Endothelial cell of umbilical vein (primary cell): ENCODE measurements around the gene SLC9A9. TPM values are rescaled to one million over a fixed set of nuclear protein-coding genes. Genes with fewer than 3 reads are reported as not detected.

ENCODE experiments used
- BruUV-seq: library from RNA; stranded (reverse); fragments of 400-500 nt; replicated peaks from 2 replicates; lab custom pipeline; 2021; lab: Mats Ljungman, UMichigan
- CTCF ChIA-PET: fragments of 300-600, 350-600 bp; sonication (Branson Sonifier 250); formaldehyde crosslinking; loops from one replicate; lab custom pipeline; 2021; ENCODE audit warnings: antibody characterized with exemption, inconsistent platforms; lab: Charles Lee
- POLR2A ChIA-PET: fragments of 300-600, 350-600 bp; sonication (Branson Sonifier 250); formaldehyde crosslinking; loops from one replicate; lab custom pipeline; 2021; ENCODE audit warnings: antibody characterized with exemption, inconsistent platforms; lab: Charles Lee
- DNase-seq: peaks from one replicate; pipeline ENCODE4 v3.0.0-alpha.2; 2011; ENCODE audit warnings: low read depth, low spot score
- FAIRE-seq: peaks from 2 replicates; lab custom pipeline; 2011; peaks lifted over from hg19 to GRCh38; lab: Jason Lieb, UNC
- H2AFZ ChIP-seq: 2 replicates; pipeline ENCODE4 v1.6.0; 2012; ENCODE audit warnings: low read depth, low read length, control low read depth, inconsistent platforms
- H3K27ac ChIP-seq: 2 replicates; pipeline ENCODE4 v1.5.1; 2011; ENCODE audit warnings: low read depth, mild to moderate bottlenecking, control low read depth, low read length, moderate library complexity; ENCODE audit not compliant: insufficient read depth
- H3K27me3 ChIP-seq, 2 experiments: 2 replicates each; pipeline versions ENCODE4 v1.6.0 to v1.6.1; 2011; ENCODE audit warnings: low read length in 2 of 2, mixed read lengths in 1 of 2; ENCODE audit not compliant: control insufficient read depth in 2 of 2, insufficient read depth in 2 of 2
- H3K36me3 ChIP-seq, 2 experiments: 2 replicates in 1 of 2; 3 replicates in 1 of 2; pipeline ENCODE4 v1.5.1; 2011; ENCODE audit warnings: low read length in 2 of 2, mild to moderate bottlenecking in 1 of 2, moderate library complexity in 1 of 2; ENCODE audit not compliant: control insufficient read depth in 2 of 2, insufficient read depth in 2 of 2; ENCODE audit errors: extremely low read depth in 1 of 2
- H3K4me1 ChIP-seq: 3 replicates; pipeline ENCODE4 v1.5.1; 2011; ENCODE audit warnings: mild to moderate bottlenecking, low read length; ENCODE audit not compliant: control insufficient read depth, insufficient read depth; ENCODE audit errors: extremely low read depth
- H3K4me2 ChIP-seq: 2 replicates; pipeline ENCODE4 v1.6.1; 2011; ENCODE audit warnings: low read length, control low read depth, mixed read lengths; ENCODE audit not compliant: insufficient read depth
- H3K4me3 ChIP-seq, 3 experiments: fragments of 200-600 bp in 1 of 3; sonication (generic), shearing (Covaris generic) in 1 of 3; replicated peaks in 1 of 3; 2 replicates each; pipeline ENCODE4 v1.5.1; 2011 to 2016; ENCODE audit warnings: control low read depth in 3 of 3, low read length in 3 of 3, mild to moderate bottlenecking in 2 of 3, inconsistent platforms in 1 of 3, low read depth in 1 of 3, moderate library complexity in 1 of 3; ENCODE audit not compliant: insufficient read depth in 1 of 3
- H3K79me2 ChIP-seq: 2 replicates; pipeline ENCODE4 v1.6.0; 2012; ENCODE audit warnings: low read length, inconsistent platforms; ENCODE audit not compliant: control insufficient read depth, insufficient read depth
- H3K9ac ChIP-seq: replicated peaks from 2 replicates; pipeline ENCODE3; 2011; ENCODE audit warnings: low read length, control low read depth; ENCODE audit not compliant: insufficient read depth; ENCODE audit errors: extremely low read depth
- H3K9me1 ChIP-seq: replicated peaks from 3 replicates; pipeline ENCODE4 v1.6.0; 2011; ENCODE audit warnings: mild to moderate bottlenecking, low read length; ENCODE audit not compliant: control insufficient read depth, insufficient read depth; ENCODE audit errors: extremely low read depth
- H3K9me3 ChIP-seq: replicated peaks from 2 replicates; pipeline ENCODE4 v1.5.1; 2012; ENCODE audit warnings: low read length, inconsistent platforms; ENCODE audit not compliant: control insufficient read depth, insufficient read depth
- H4K20me1 ChIP-seq: replicated peaks from 2 replicates; pipeline ENCODE3; 2011; ENCODE audit warnings: mild to moderate bottlenecking, low read length; ENCODE audit not compliant: control insufficient read depth, insufficient read depth; ENCODE audit errors: extremely low read depth
- EZH2 ChIP-seq: IDR thresholded peaks from 2 replicates; pipeline ENCODE4 v1.6.1; 2012; ENCODE audit warnings: borderline replicate concordance, low read depth, mild to moderate bottlenecking, moderate library complexity, low read length, inconsistent platforms; ENCODE audit not compliant: severe bottlenecking
- FOS ChIP-seq: IDR thresholded peaks from 2 replicates; pipeline ENCODE4 v1.6.1; 2011; ENCODE audit warnings: mild to moderate bottlenecking, low read length, moderate library complexity, borderline replicate concordance; ENCODE audit not compliant: insufficient read depth
- GATA2 ChIP-seq: IDR thresholded peaks from 2 replicates; pipeline ENCODE4 v1.7.0; 2011; ENCODE audit warnings: low read depth, mild to moderate bottlenecking, moderate library complexity, mixed read lengths, low read length; ENCODE audit not compliant: insufficient read length, insufficient read depth
- JUN ChIP-seq: IDR thresholded peaks from 2 replicates; pipeline ENCODE4 v1.6.1; 2011; ENCODE audit warnings: borderline replicate concordance, low read depth; ENCODE audit not compliant: insufficient read length, insufficient read depth
- MYC ChIP-seq: IDR thresholded peaks from one replicate; pipeline ENCODE4 v1.6.1; 2011; ENCODE audit warnings: mild to moderate bottlenecking, low read depth, low read length
- POLR2A ChIP-seq: IDR thresholded peaks from 2 replicates; pipeline ENCODE4 v1.6.1; 2012; ENCODE audit warnings: low read depth, mild to moderate bottlenecking, control low read depth, low read length
- POLR2AphosphoS5 ChIP-seq: IDR thresholded peaks from 2 replicates; pipeline ENCODE4 v1.6.1; 2012; ENCODE audit warnings: low read depth, mild to moderate bottlenecking, control low read depth, low read length, moderate library complexity; ENCODE audit not compliant: insufficient read depth
- dilution Hi-C: fragments of 300-500 bp; cut with MboI; formaldehyde crosslinking; loops from one replicate; pipeline ENCODE4 v1.15.0; 2019; ENCODE audit warnings: low sequenced_read_pairs; ENCODE audit not compliant: extremely low pct_ligation_motif_present
- intact Hi-C: fragments of 100-400 bp; cut with micrococcal nuclease; formaldehyde crosslinking; loops from one replicate; pipeline ENCODE4 v1.10.0; 2022
- polyA plus RNA-seq, 4 experiments: library from polyadenylated mRNA; depleted of rRNA in 3 of 4; stranded (reverse) in 3 of 4; unstranded in 1 of 4; fragments of >200 nt; gene quantifications; 2 replicates each; pipeline versions ENCODE4 v1.2.1 to v1.2.3, GENCODE V29; 2011 to 2012; ENCODE audit warnings: missing spikeins in 1 of 4
- total RNA-seq: library from RNA; stranded (reverse); gene quantifications from 2 replicates; pipeline ENCODE4 v1.2.3, GENCODE V29; 2021
- TF ChIP-seq, protein P1 (sequence below): IDR thresholded peaks from 2 replicates; pipeline ENCODE4 v1.6.1; 2011; ENCODE audit not compliant: insufficient read depth, insufficient read length
- TF ChIP-seq, protein P2 (sequence below), 2 donors: IDR thresholded peaks; 1 replicate in 1 of 2; 2 replicates in 1 of 2; pipeline ENCODE4 v1.5.1; 2011; ENCODE audit warnings: low read length in 2 of 2, mild to moderate bottlenecking in 2 of 2, moderate library complexity in 2 of 2, control low read depth in 1 of 2, inconsistent platforms in 1 of 2, low read depth in 1 of 2; ENCODE audit not compliant: insufficient read depth in 1 of 2; ENCODE audit errors: extremely low read depth in 1 of 2

SLC9A9 gene
- total and polyA plus RNA-seq, 2 donors (not counting 3 experiments of a cell fraction or from before 2014, with no cell fraction given): 1.5 to 1.8 TPM

DNA sequence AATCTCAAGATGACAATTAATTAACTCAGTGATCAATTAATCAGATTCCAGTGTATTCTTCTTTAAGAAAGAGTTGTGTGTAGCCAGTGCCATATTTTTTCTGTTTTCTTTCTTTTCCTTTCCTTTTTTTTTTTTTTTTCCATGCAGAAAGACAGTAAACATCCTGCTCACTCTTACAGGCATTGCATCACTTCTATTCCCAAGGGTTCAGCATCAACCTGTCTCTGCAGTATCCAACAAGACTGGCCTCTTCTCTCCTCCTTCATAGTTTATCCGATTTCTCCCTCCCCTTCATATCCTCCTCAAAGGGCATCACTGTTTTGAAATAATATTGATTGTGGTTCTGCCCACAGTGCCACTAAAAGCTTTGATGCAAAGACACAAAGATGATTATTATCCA is 17.0 kb upstream of the SLC9A9 start:
- ChIA-PET CTCF (no interaction called here), POLR2A (no interaction called here)
- intact Hi-C loops: no loop called here
- H3K27me3 ChIP-seq: no peaks in the 10 kb centered on the region
- no peak for DNase-seq
- H3K4me1 ChIP-seq: no peaks in the 10 kb centered on the region
- no peak overlapping the region for H3K4me3 ChIP-seq
- H3K27ac ChIP-seq: no peak overlapping the region
- FAIRE-seq: no peak
- no peaks in the 10 kb centered on the region for H3K9me1 ChIP-seq
- no peak overlapping the region for H3K4me2 ChIP-seq
- no peaks in the 10 kb centered on the region for H3K79me2 ChIP-seq
- no peaks in the 10 kb centered on the region for H3K36me3 ChIP-seq
- no TSS peak for BruUV-seq
- H3K9ac ChIP-seq: no peak overlapping the region
- H4K20me1 ChIP-seq: no peaks in the 10 kb centered on the region
- TF ChIP-seq POLR2A: no peak
- TF ChIP-seq, protein P1, sequence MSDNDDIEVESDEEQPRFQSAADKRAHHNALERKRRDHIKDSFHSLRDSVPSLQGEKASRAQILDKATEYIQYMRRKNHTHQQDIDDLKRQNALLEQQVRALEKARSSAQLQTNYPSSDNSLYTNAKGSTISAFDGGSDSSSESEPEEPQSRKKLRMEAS: no peak
- no peak for TF ChIP-seq MYC
- TF ChIP-seq EZH2: no peak
- TF ChIP-seq JUN: no peak
- TF ChIP-seq GATA2: no peak
- TF ChIP-seq, protein P2, sequence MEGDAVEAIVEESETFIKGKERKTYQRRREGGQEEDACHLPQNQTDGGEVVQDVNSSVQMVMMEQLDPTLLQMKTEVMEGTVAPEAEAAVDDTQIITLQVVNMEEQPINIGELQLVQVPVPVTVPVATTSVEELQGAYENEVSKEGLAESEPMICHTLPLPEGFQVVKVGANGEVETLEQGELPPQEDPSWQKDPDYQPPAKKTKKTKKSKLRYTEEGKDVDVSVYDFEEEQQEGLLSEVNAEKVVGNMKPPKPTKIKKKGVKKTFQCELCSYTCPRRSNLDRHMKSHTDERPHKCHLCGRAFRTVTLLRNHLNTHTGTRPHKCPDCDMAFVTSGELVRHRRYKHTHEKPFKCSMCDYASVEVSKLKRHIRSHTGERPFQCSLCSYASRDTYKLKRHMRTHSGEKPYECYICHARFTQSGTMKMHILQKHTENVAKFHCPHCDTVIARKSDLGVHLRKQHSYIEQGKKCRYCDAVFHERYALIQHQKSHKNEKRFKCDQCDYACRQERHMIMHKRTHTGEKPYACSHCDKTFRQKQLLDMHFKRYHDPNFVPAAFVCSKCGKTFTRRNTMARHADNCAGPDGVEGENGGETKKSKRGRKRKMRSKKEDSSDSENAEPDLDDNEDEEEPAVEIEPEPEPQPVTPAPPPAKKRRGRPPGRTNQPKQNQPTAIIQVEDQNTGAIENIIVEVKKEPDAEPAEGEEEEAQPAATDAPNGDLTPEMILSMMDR (IDR thresholded peaks at IDR 0.05; ENCODE audit: extremely low read depth in 1 of 2, insufficient read depth in 1 of 2, low read depth in 1 of 2, low read length in 2 of 2): no peak
- no peak for TF ChIP-seq FOS
- no peak for TF ChIP-seq POLR2AphosphoS5
- no peak overlapping the region for H2AFZ ChIP-seq
- dilution Hi-C loops: no loop called here
- H3K9me3 ChIP-seq: no peaks in the 10 kb centered on the region
